Tibial nerve (tissue), 4 donors: ENCODE measurements around the gene WWC1. TPM values are rescaled to one million over a fixed set of nuclear protein-coding genes. Genes with fewer than 3 reads are reported as not detected.

Experiments used
- DNase-seq, 2 donors: peaks; one replicate each; pipeline ENCODE4 v3.0.0-alpha.2; 2019; ENCODE audit warnings: low spot score in 2 of 2
- H3K27ac ChIP-seq, 4 donors: fragments of 200-600 bp; sonication (generic) in 3 of 4; one replicate each; pipeline ENCODE4 v1.5.1; 2017 to 2019; ENCODE audit warnings: mild to moderate bottlenecking in 1 of 4
- H3K27me3 ChIP-seq, 2 donors: fragments of 200-600 bp; sonication (generic) in 1 of 2; one replicate each; pipeline versions ENCODE4 v1.5.1 to v1.6.0; 2017 to 2019
- H3K36me3 ChIP-seq, 3 donors: fragments of 200-600 bp; sonication (generic); one replicate each; pipeline ENCODE4 v1.5.1; 2018 to 2019
- H3K4me1 ChIP-seq, 4 donors: fragments of 200-600 bp; sonication (generic) in 3 of 4; one replicate each; pipeline ENCODE4 v1.5.1; 2017 to 2019
- H3K4me3 ChIP-seq, 4 donors: fragments of 200-600 bp; sonication (generic) in 3 of 4; one replicate each; pipeline ENCODE4 v1.5.1; 2017 to 2019; ENCODE audit warnings: mild to moderate bottlenecking in 1 of 4, moderate library complexity in 1 of 4
- H3K9me3 ChIP-seq, 4 donors: fragments of 200-600 bp; sonication (generic) in 3 of 4; one replicate each; pipeline ENCODE4 v1.5.1; 2017 to 2019
- CTCF ChIP-seq, 5 experiments: fragments of 200-600 bp in 3 of 5; fragments of 450-650 bp in 2 of 5; sonication (generic) in 3 of 5; IDR thresholded peaks; one replicate each; pipeline ENCODE4 v1.5.1; 2016 to 2019; ENCODE audit warnings: antibody characterized with exemption in 5 of 5, mild to moderate bottlenecking in 3 of 5, moderate library complexity in 2 of 5
- EP300 ChIP-seq, 2 donors: sonication (generic); formaldehyde crosslinking; IDR thresholded peaks; one replicate each; pipeline ENCODE4 v1.6.1; 2017; ENCODE audit warnings: antibody characterized with exemption in 2 of 2, mild to moderate bottlenecking in 1 of 2
- POLR2A ChIP-seq, 2 donors: fragments of 450-650 bp; IDR thresholded peaks; one replicate each; pipeline ENCODE4 v1.6.1; 2017; ENCODE audit warnings: antibody characterized with exemption in 2 of 2, mild to moderate bottlenecking in 2 of 2, moderate library complexity in 2 of 2
- WGBS, 2 donors: methylation state at CpG; one replicate each; pipeline ENCODE4 v1.1.5; 2018; 5-methylcytosine and 5-hydroxymethylcytosine counted together
- total RNA-seq, 4 donors: library from RNA; depleted of rRNA; stranded (reverse); fragments of >200 nt; gene quantifications; one replicate each; pipeline ENCODE4 v1.1.0, GENCODE V29; 2016

The WWC1 gene
- total RNA-seq, 4 donors from 2014 or later, result 0.78 to 3.3 (median 1.00) TPM

GRCh38 chr5:168290902-168291341 lies 523 bp upstream of the WWC1 start:
- Histone ChIP-seq H3K4me1 (peaks cover 0 to 17% (median 3%) of the 10 kb centered on the region in 4 donors), H3K27ac (no peak overlapping the region), H3K36me3 (no peaks in the 10 kb centered on the region), H3K9me3 (peaks cover 0 to 8% (median 0%) of the 10 kb centered on the region in 4 donors), H3K4me3 (peak overlapping the region in 1 of 4 donors; percentile 55), H3K27me3 (peaks cover 0 to 28% of the 10 kb centered on the region in 2 donors)
- DNase-seq, result no peak
- WGBS, 2 donors, result 19 to 26% methylated on average over 6 of the region's 6 CpGs
- TF ChIP-seq POLR2A (IDR thresholded peaks at IDR 0.05) (no peak), EP300 (IDR thresholded peaks at IDR 0.05) (no peak), CTCF (IDR thresholded peaks at IDR 0.05) (no peak)

GRCh38 chr5:168291964-168292785 lies 730 bp downstream of the WWC1 start:
- WGBS, 2 donors, result 18 to 20% methylated on average over 7 to 17 of the region's 64 CpGs
- Histone ChIP-seq H3K27me3 (peaks cover 0 to 28% of the 10 kb centered on the region in 2 donors), H3K9me3 (no peaks in the 10 kb centered on the region), H3K36me3 (no peaks in the 10 kb centered on the region), H3K27ac (peak overlapping the region in 1 of 4 donors; percentile 53), H3K4me3 (peak overlapping the region in 2 of 4 donors; percentile 42 to 55), H3K4me1 (peaks cover 0 to 17% (median 3%) of the 10 kb centered on the region in 4 donors)
- DNase-seq, result no peak
- TF ChIP-seq POLR2A (IDR thresholded peaks at IDR 0.05) (no peak), CTCF (IDR thresholded peaks at IDR 0.05) (no peak), EP300 (IDR thresholded peaks at IDR 0.05) (no peak)

GRCh38 chr5:168292786-168293696 lies 1.6 kb downstream of the WWC1 start:
- TF ChIP-seq CTCF (IDR thresholded peaks at IDR 0.05) (no peak), EP300 (IDR thresholded peaks at IDR 0.05) (no peak), POLR2A (IDR thresholded peaks at IDR 0.05) (no peak)
- DNase-seq, result no peak
- Histone ChIP-seq H3K27me3 (peaks cover 0 to 28% of the 10 kb centered on the region in 2 donors), H3K9me3 (no peaks in the 10 kb centered on the region), H3K4me3 (peak overlapping the region in 1 of 4 donors; percentile 42), H3K27ac (no peak overlapping the region), H3K4me1 (peaks cover 0 to 17% (median 3%) of the 10 kb centered on the region in 4 donors), H3K36me3 (no peaks in the 10 kb centered on the region)
- 75 to 79% methylated on average over 18 of the region's 18 CpGs for WGBS, 2 donors

- Histone ChIP-seq H3K4me3 (no peak overlapping the region), H3K27ac (no peak overlapping the region), H3K4me1 (peaks cover 0 to 17% (median 3%) of the 10 kb centered on the region in 4 donors), H3K27me3 (peaks cover 0 to 28% of the 10 kb centered on the region in 2 donors), H3K36me3 (no peaks in the 10 kb centered on the region), H3K9me3 (no peaks in the 10 kb centered on the region)
- DNase-seq, result no peak
- 40 to 42% methylated on average over 12 of the region's 12 CpGs for WGBS, 2 donors
- TF ChIP-seq EP300 (IDR thresholded peaks at IDR 0.05), result no peak
- no peak for TF ChIP-seq CTCF (IDR thresholded peaks at IDR 0.05)
- no peak for TF ChIP-seq POLR2A (IDR thresholded peaks at IDR 0.05)
These were observed 4.2 kb downstream of the WWC1 start for GRCh38 chr5:168295574-168296201.
